ENCODE results near the gene VDAC2.

DNA sequence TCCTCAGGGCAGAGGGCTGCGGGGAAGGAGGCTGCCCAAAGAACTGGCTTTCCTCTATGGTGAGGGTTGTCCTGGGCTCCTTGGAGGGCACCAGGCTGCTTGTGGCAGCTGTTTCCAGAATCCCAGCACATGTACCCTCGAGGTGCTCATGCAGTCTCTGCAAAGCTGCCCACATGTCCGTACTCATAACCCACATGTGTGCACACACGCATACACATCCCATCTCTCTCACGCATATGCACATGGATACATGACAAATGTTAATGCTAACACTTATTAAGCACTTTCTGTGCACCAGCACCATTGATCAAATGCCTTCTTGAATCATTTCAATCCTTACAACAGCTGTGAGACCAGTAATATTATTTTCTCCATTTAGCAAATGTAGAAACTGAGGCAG is 61.5 kb downstream of the VDAC2 start:
- TF ChIP-seq, protein P1, sequence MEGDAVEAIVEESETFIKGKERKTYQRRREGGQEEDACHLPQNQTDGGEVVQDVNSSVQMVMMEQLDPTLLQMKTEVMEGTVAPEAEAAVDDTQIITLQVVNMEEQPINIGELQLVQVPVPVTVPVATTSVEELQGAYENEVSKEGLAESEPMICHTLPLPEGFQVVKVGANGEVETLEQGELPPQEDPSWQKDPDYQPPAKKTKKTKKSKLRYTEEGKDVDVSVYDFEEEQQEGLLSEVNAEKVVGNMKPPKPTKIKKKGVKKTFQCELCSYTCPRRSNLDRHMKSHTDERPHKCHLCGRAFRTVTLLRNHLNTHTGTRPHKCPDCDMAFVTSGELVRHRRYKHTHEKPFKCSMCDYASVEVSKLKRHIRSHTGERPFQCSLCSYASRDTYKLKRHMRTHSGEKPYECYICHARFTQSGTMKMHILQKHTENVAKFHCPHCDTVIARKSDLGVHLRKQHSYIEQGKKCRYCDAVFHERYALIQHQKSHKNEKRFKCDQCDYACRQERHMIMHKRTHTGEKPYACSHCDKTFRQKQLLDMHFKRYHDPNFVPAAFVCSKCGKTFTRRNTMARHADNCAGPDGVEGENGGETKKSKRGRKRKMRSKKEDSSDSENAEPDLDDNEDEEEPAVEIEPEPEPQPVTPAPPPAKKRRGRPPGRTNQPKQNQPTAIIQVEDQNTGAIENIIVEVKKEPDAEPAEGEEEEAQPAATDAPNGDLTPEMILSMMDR (IDR thresholded peaks at IDR 0.05; ENCODE audit: low read length), result no peak
- no peak for TF ChIP-seq EZH2 (IDR thresholded peaks at IDR 0.05; ENCODE audit: borderline replicate concordance, low read length)
